Kidney epithelial cell (primary cell): ENCODE measurements around the gene COX7B2. TPM values are rescaled to one million over a fixed set of nuclear protein-coding genes. Genes with fewer than 3 reads are reported as not detected.

Experiments
- DNase-seq: peaks from one replicate; pipeline ENCODE4 v3.0.0-alpha.2; 2010; ENCODE audit warnings: low read depth
- H3K27me3 ChIP-seq: 2 replicates; pipeline ENCODE4 v1.6.0; 2011; ENCODE audit warnings: low read length; ENCODE audit not compliant: control insufficient read depth, insufficient read depth
- H3K36me3 ChIP-seq: 2 replicates; pipeline ENCODE4 v1.5.1; 2011; ENCODE audit warnings: low read length; ENCODE audit not compliant: control insufficient read depth, insufficient read depth
- H3K4me3 ChIP-seq: 2 replicates; pipeline ENCODE4 v1.5.1; 2011; ENCODE audit warnings: low read depth, mild to moderate bottlenecking, control low read depth, low read length
- CTCF ChIP-seq: IDR thresholded peaks from 2 replicates; pipeline ENCODE4 v1.5.1; 2011; ENCODE audit warnings: mild to moderate bottlenecking, moderate library complexity, low read length, control low read depth, inconsistent platforms; ENCODE audit not compliant: insufficient read depth, poor library complexity, severe bottlenecking
- total RNA-seq: library from RNA; depleted of rRNA; stranded (reverse); fragments of >200 nt; gene quantifications from 2 replicates; pipeline ENCODE4 v1.2.3, GENCODE V29; 2015

Gene COX7B2
- total RNA-seq, 1 donor from 2014 or later, result not detected

DNA sequence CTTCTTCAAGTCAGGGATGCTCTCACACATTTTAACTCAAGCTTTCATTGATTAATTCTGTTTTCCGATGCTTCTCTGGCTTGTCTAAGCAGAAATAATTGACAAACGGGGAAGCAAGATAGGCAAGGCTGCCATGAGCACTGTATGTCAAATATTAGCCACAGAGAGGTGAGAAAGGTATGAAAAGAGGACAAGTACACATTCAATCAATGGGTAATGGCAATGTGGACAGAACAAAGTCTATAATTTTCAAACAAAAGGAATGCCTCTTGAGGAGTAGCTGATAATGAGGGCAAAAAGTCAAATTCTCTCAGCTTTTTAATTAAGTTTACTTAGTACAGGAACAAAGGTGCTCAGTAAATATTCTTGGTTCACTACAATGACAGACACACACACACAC lies 19.6 kb downstream of the COX7B2 start:
- H3K27me3 ChIP-seq, result no peaks in the 10 kb centered on the region
- no peak overlapping the region for H3K4me3 ChIP-seq
- TF ChIP-seq CTCF, result no peak
- H3K36me3 ChIP-seq, result no peaks in the 10 kb centered on the region
- no peak for DNase-seq

GRCh38 chr4:46886711-46887110 lies 22.3 kb downstream of the COX7B2 start:
- DNase-seq, result no peak

GRCh38 chr4:46878641-46879040 lies 30.4 kb downstream of the COX7B2 start:
- no peaks in the 10 kb centered on the region for H3K27me3 ChIP-seq
- no peak for TF ChIP-seq CTCF
- DNase-seq, result no peak
- no peak overlapping the region for H3K4me3 ChIP-seq
- H3K36me3 ChIP-seq, result no peaks in the 10 kb centered on the region

More at GRCh38 chr4:46886711-46887110, 22.3 kb downstream of the COX7B2 start:
- Histone ChIP-seq H3K27me3 (no peaks in the 10 kb centered on the region), H3K4me3 (no peak overlapping the region), H3K36me3 (no peaks in the 10 kb centered on the region)
- TF ChIP-seq CTCF, result peak; percentile 28

DNA sequence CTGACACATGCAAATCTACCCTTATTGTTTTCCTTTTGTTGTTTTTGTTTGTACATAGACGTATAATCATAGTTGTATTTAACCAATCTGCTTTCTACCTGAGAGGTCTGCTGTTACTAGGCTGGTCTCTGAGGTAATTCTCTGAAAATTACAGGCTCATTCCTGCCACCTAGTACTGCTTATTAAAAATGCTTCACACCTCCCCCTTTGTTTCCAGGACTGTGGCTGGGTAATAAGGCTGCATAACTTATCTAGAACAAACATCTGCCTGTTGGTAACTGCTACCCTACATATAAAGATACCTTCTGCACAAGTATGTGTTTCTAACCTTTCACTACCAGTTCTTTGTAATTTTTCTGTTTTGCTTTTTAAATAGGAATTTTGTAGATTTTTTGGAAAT lies 34.2 kb downstream of the COX7B2 start:
- Histone ChIP-seq H3K4me3 (no peak overlapping the region), H3K36me3 (no peaks in the 10 kb centered on the region), H3K27me3 (no peaks in the 10 kb centered on the region)
- DNase-seq, result no peak
- no peak for TF ChIP-seq CTCF

- TF ChIP-seq CTCF, result no peak
- no peak for DNase-seq
- Histone ChIP-seq H3K36me3 (no peaks in the 10 kb centered on the region), H3K27me3 (no peaks in the 10 kb centered on the region), H3K4me3 (no peak overlapping the region)
Measured at GRCh38 chr4:46870411-46870810, 38.6 kb downstream of the COX7B2 start.

- no peaks in the 10 kb centered on the region for H3K36me3 ChIP-seq
- H3K27me3 ChIP-seq, result no peaks in the 10 kb centered on the region
- no peak for DNase-seq
- TF ChIP-seq CTCF, result no peak
- no peak overlapping the region for H3K4me3 ChIP-seq
Measured at GRCh38 chr4:46856333-46856732, 52.7 kb downstream of the COX7B2 start.
